Measurements from ENCODE around the gene GPATCH8.
"Not testable (repeated sequence)": the region's sequence is repeated elsewhere in the genome, so short reads cannot be mapped to it uniquely, and the experiment has no call there.

GPATCH8 gene

GRCh38 chr17:44503147-44504029 lies at the start of gene GPATCH8:
GPATCH8 (minus strand) TSS chr17:44503406; CDS start chr17:44503370, 36 bp downstream.
- DNase-seq, result peak; percentile 91 to 96

GRCh38 chr17:44552361-44552760 lies 49.2 kb upstream of the GPATCH8 start:
- no peak for DNase-seq

- no peak for DNase-seq
Measured at GRCh38 chr17:44549686-44550085, 46.5 kb upstream of the GPATCH8 start.

DNA sequence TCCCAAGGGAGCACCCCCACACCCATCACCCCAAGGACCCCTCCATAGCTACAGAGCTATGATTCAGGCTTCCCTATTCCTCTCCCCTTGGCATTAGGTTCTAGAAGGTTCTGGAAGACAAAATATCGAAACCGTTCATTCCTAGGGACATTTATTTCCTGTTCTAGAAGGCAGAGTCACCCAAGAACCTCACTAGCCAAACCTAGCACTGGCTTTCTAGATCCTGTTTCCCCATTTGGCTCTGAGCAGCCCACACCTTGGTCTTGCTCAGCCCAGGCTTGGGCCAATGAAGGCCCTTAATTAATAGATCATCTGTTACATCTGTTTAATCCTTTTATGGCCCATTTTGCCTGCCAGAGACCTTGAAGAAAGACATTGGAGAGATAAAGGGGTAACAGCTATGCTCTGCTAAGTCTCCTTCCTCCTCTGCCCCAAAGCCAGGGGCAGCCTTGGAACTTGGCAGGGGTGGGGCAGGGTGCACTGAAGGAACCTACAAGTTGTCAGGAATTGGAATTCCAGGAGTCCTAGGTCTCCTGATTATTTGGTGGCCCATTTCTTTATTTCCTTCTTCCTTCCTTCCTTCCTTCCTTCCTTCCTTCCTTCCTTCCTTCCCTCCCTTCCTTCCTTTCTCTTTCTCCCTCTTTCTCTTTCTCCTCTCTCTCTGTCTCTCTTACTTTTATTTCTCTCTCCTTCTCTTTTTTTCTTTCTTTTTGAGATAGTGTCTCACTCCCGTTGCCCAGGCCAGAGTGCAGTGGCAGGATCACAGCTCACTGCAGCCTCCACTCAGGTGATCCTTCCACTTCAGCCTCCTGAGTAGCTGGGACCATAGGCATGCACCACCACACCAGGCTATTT lies 45.4 kb upstream of the GPATCH8 start:
- DNase-seq, result no peak

DNA sequence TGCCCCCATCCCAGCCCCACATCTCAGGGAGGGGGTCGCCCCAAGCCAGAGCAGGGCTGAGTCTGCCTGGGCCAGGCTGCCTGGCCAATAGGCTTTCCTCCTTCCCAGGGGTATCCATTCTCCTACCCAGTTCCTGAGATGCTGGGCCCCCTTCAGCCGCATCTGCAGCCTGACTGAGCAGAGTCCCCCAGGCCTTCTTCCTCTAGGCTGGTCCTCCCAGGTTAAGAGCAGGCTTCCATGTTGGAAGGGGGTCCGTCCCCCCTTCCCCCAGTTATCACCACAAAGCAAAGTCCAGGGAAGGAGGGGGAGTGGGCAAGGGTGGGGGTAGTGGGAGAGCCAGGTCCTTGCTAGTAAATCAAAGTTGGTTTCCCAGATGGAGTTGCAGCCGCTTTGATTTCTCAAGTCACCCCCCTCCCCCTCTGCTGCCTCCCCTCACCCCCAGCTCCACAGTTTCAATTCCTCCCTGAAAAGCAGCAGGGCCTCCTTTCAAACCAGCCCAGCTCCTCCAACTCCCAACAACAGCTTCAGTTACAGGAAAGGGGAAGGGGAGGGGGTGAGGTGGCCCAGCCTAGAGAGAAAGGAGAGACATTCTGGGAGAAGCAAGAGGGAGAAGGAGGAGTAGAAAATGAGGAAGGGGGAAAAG lies 44.5 kb upstream of the GPATCH8 start:
- peak in 1 of 2 donors; percentile 11 for DNase-seq

DNA sequence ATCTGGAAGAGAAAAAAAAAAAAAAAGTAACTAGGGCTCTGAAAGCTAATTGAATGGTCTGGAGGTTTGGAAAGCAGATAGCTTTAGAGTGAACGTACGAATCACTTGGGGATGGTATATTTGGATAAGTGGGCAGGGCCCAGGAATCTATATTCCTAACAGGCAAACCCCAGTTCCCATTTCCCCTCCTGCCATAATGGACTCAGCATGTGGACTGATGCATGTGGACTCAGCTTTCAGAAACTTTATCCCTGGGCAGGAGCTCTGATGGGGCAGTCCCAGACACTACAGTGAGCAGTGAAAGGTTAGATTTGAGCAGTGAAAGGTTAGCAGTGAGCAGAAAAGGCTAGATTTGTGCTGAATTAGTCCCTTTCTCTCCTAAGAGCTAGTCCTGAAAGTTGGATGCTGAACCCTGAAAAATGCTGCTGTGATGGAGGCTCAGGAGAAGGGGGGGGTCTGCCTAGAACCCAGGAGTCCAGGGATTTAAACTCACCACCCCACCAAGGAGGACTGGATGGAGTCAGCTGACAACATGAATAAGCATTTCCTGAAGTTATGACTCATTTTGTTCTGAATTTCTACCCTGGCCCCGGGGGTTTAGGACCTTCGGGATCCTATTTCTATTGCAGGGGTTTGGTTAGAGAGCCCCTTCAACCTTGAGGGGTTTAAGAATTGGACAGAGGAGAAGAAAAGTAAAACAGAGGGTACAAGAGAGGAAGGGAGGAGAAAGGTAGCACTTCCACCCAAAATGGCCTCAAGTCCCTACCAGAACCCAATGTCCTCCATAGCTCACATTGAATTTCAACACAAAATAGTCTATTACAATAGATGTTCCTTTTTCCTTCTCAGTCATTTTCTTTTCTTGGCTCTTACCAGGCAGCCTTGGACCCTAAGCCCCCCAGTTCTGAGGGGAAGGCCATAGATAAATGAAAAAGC lies 43.7 kb upstream of the GPATCH8 start:
- no peak for DNase-seq

DNA sequence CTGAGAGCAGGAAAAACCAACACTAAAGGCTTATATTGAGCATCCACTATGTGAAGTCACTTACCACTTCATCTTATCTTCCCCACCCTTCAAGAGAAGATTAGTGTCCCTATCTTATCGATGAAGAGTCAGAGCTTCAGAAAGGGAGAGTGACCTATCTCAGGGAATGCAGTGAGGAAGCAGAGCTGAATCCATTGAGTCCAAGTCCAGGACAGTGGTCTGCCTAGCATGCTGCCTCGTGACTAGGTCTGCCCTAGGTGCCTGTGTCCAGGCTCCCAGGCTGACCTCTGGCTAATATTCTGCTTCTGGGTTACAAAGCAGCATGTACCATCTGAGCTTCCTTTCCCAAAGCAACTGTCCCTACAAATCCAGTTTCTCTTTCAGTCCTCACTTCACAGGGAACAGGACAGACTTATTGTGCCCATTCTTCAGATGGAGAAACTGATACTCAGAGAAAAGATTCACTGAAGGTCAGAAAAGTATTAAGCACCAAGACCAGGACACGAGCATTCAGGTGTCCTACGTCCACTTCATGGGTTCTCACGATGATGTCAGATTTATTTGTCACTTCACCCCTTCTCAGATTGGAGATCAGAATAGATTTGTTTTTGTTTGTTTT lies 40.8 kb upstream of the GPATCH8 start:
- DNase-seq, result no peak

- DNase-seq, result no peak
Measured at GRCh38 chr17:44543213-44543904, 40.2 kb upstream of the GPATCH8 start.

GRCh38 chr17:44541884-44542581 lies 38.8 kb upstream of the GPATCH8 start:
- DNase-seq, result no peak

GRCh38 chr17:44540246-44541084 lies 37.3 kb upstream of the GPATCH8 start:
- DNase-seq, result no peak

DNA sequence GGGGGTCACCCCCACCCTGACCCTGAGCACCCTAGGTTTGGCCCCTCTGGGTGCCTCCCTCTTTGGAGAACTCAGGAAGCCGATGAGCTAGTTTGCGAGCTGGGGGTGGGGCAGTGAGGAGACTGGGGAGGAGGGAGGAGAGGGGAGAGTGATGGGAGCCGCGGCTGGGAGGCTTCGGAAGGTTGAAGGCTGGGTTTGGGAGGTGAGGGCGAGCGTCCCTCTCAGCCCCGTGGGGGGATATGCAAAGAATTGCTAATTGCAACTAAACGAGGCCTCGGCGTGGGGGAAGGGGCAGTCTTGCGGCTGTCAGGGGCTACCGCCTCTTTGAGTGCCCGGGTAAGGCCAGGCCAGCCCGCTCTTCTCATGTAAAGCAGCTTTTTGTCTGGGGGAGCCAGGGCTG lies 36.5 kb upstream of the GPATCH8 start:
- no peak for DNase-seq

DNA sequence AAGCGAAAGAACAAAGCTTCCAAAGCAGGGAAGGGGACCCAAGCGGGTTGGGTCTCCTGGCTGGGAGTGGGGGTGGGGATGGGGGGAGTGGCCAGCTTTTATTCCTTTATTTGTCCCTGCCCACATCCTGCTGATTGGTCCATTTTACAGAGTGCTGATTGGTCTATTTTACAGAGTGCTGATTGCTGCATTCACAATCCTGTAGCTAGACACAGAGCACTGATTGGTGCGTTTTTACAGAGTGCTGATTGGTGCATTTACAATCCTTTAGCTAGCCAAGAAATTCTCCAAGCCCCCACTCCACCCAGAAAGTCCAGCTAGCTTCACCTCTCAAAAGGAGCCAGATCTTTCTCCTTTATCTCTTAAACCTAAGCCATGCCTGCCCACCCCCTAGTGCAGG lies 34.7 kb upstream of the GPATCH8 start:
- DNase-seq, result not testable (repeated sequence)

GRCh38 chr17:44536090-44536953 lies 33.1 kb upstream of the GPATCH8 start:
- peak in 1 of 2 donors; percentile 15 for DNase-seq

DNA sequence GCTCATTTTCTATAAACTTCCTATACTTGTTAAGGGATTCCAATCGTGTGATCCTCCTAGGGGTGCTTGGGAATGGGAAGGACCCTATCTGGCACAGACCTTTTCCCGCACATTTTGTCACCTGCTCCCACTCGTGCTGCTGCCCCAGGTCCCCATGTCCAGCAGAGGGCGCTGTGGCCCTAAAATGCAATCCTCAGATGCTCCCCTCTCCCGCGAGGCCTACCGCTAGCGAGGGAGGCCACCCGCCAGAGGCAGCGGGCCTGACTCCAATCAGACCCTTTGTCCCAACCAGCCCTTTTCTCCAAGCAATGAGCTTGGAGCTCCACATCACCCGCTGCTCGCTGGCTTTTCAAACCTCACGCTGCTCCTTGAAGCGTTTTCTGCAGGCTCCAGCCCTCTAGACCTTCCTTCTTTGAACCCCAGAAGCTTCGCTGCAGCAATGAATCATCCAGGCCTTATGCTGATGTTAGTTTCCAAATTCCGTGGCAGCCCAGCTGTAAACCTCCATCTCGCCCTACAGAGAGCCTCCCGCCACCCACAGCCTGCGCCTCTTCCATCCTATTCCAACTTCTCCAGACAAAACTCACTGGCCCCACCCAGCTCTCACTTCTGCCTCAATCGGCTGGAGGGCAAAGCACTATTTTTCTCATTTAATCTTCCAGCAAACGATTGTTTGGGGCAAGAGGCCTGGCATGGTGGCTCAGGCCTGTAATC lies 30.5 kb upstream of the GPATCH8 start:
- peak; percentile 56 to 79 for DNase-seq

DNA sequence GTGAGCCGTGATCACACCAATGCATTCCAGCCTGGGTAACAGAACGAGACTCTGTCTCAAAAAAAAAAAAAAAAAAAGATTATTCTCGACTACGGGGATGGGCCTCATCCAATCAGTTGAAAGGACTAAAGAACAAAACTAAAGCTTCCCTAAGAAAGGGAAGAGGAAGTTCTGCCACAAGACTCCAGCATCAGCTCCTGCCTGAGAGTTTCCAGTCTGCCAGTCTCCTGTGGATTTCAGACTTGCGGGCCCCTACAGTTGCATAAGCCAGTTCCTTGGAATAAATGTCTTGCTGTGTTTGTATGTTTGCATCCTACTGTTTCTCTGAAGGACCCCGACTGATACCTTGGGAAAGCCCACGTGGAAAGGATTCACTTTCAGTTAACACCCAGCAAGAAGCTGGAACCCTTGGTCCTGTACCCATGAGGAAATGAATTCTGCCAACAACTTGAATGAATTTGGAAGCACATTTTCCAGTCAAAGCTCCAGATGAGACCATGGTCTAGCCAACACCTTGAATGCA lies 27.8 kb upstream of the GPATCH8 start:
- DNase-seq, result no peak

DNA sequence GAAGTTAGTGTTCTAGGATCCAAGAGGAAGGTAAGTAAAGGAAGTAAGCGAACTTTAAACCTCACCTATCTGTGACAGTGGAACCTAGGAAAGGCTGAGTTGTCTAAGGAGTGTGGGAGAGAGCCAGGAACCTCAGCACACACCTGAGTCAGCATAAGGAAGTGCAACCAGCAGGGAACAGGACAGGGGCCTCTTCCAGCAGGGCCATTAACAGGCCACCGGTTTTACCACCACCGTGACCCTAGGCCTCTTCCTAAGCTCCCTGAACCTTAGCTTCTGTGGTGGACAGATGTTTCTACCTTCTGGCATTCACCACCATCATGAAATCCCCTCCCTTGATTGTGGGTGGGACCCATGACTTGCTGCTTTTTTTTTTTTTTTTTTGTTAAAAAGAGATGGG lies 26.7 kb upstream of the GPATCH8 start:
- DNase-seq, result no peak

DNA sequence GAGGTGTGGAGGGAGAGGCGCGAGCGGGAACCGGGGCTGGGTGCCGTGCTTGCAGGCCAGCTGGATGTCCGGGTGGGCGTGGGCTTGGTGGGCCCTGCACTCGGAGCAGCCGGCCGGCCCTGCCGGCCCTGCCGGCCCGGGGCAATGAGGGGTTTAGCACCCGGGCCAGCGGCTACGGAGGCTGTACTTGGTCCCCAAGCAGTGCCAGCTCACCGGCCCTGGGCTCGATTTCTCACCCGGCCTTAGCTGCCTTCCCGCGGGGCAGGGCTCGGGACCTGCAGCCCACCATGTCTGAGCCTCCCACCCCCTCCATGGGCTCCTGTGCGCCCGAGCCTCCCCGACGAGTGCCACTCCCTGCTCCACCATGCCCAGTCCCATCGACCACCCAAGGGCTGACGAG lies 24.7 kb upstream of the GPATCH8 start:
- no peak for DNase-seq

Measured in hippocampal formation (tissue), 2 donors.